ENCODE results near the gene ARID5B. TPM values are rescaled to one million over a fixed set of nuclear protein-coding genes. Genes with fewer than 3 reads are reported as not detected.

The ARID5B gene
- total and polyA plus RNA-seq, 2 donors (not counting 3 experiments of a cell fraction or from before 2014, with no cell fraction given) = 5.6 to 8.9 TPM

GRCh38 chr10:62000037-62000603 is 98.6 kb downstream of the ARID5B start:
- Histone ChIP-seq H3K4me1 (ENCODE audit: control insufficient read depth, extremely low read depth, insufficient read depth, low read length) (no peaks in the 10 kb centered on the region), H3K27me3 (ENCODE audit: control insufficient read depth in 2 of 2, insufficient read depth in 2 of 2, low read length in 2 of 2) (no peaks in the 10 kb centered on the region), H3K9ac (replicated peaks; ENCODE audit: extremely low read depth, insufficient read depth, low read length) (no peak overlapping the region), H3K79me2 (ENCODE audit: control insufficient read depth, insufficient read depth, low read length) (no peaks in the 10 kb centered on the region), H4K20me1 (replicated peaks; ENCODE audit: control insufficient read depth, extremely low read depth, insufficient read depth, low read length) (no peaks in the 10 kb centered on the region), H3K36me3 (ENCODE audit: control insufficient read depth in 2 of 2, extremely low read depth in 1 of 2, insufficient read depth in 2 of 2, low read length in 2 of 2) (no peaks in the 10 kb centered on the region), H3K4me2 (ENCODE audit: insufficient read depth, low read length) (no peak overlapping the region), H2AFZ (ENCODE audit: low read depth, low read length) (no peak overlapping the region), H3K27ac (ENCODE audit: insufficient read depth, low read depth, low read length) (no peak overlapping the region), H3K9me1 (replicated peaks; ENCODE audit: control insufficient read depth, extremely low read depth, insufficient read depth, low read length) (no peaks in the 10 kb centered on the region), H3K9me3 (replicated peaks; ENCODE audit: control insufficient read depth, insufficient read depth, low read length) (no peaks in the 10 kb centered on the region), H3K4me3 (replicated peaks in 1 of 3; ENCODE audit: insufficient read depth in 1 of 3, low read depth in 1 of 3, low read length in 3 of 3) (no peak overlapping the region)
- FAIRE-seq (no peak), DNase-seq (ENCODE audit: low read depth, low spot score) (no peak)
- dilution Hi-C loops (cut with MboI; ENCODE audit: extremely low pct_ligation_motif_present, low sequenced_read_pairs) = no loop called here
- POLR2A ChIA-PET = no interaction called here
- CTCF ChIA-PET = no interaction called here
- intact Hi-C loops (cut with micrococcal nuclease) = no loop called here
- no TSS peak for BruUV-seq (replicated peaks)
- TF ChIP-seq POLR2A (IDR thresholded peaks at IDR 0.05; ENCODE audit: low read depth, low read length) = no peak
- TF ChIP-seq MYC (IDR thresholded peaks at IDR 0.05; ENCODE audit: low read depth, low read length) = no peak
- TF ChIP-seq GATA2 (IDR thresholded peaks at IDR 0.05; ENCODE audit: insufficient read depth, insufficient read length, low read depth, low read length) = no peak
- no peak for TF ChIP-seq EZH2 (IDR thresholded peaks at IDR 0.05; ENCODE audit: borderline replicate concordance, low read depth, low read length, severe bottlenecking)
- TF ChIP-seq FOS (IDR thresholded peaks at IDR 0.05; ENCODE audit: borderline replicate concordance, insufficient read depth, low read length) = no peak
- TF ChIP-seq CTCF (IDR thresholded peaks at IDR 0.05; ENCODE audit: extremely low read depth in 1 of 2, insufficient read depth in 1 of 2, low read depth in 1 of 2, low read length in 2 of 2) = no peak
- no peak for TF ChIP-seq POLR2AphosphoS5 (IDR thresholded peaks at IDR 0.05; ENCODE audit: insufficient read depth, low read depth, low read length)
- no peak for TF ChIP-seq MAX (IDR thresholded peaks at IDR 0.05; ENCODE audit: insufficient read depth, insufficient read length)
- TF ChIP-seq JUN (IDR thresholded peaks at IDR 0.05; ENCODE audit: borderline replicate concordance, insufficient read depth, insufficient read length, low read depth) = no peak

Measured in endothelial cell of umbilical vein (primary cell).